Endometrial microvascular endothelial cells (primary cell): Measurements from ENCODE around the gene PDE3B. TPM values are rescaled to one million over a fixed set of nuclear protein-coding genes. Genes with fewer than 3 reads are reported as not detected.
"Not testable (repeated sequence)": the region's sequence is repeated elsewhere in the genome, so short reads cannot be mapped to it uniquely, and the experiment has no call there.

ENCODE experiments used
- in situ Hi-C: cut with HindIII; loops from 2 replicates; pipeline ENCODE4 v1.10.0; 2017; ENCODE audit warnings: low sequenced_read_pairs, low pct_unique_long_range_greater_than_20kb; ENCODE audit errors: inconsistent ontology term
- total RNA-seq: library from RNA; depleted of rRNA; stranded (reverse); fragments of >200 nt; gene quantifications from one replicate; pipeline ENCODE4 v1.2.3, GENCODE V29; 2015; ENCODE audit errors: inconsistent ontology term

The PDE3B gene
- total RNA-seq, 1 donor from 2014 or later, result 1.7 TPM

GRCh38 chr11:14637868-14638409, 5.7 kb upstream of the PDE3B start:
- in situ Hi-C loops, result no loop called here

- in situ Hi-C loops, result no loop called here
These were observed 5.0 kb upstream of the PDE3B start for GRCh38 chr11:14638561-14638960.

GRCh38 chr11:14641801-14642200, 1.8 kb upstream of the PDE3B start:
- in situ Hi-C loops, result no loop called here

- in situ Hi-C loops, result no loop called here
These were observed 1.2 kb upstream of the PDE3B start for GRCh38 chr11:14642453-14642852.

- in situ Hi-C loops, result no loop called here
These were observed 519 bp upstream of the PDE3B start for GRCh38 chr11:14642873-14643696.

GRCh38 chr11:14644226-14645014, 816 bp downstream of the PDE3B start:
- in situ Hi-C loops, result no loop called here

GRCh38 chr11:14645015-14645912, 1.7 kb downstream of the PDE3B start:
- in situ Hi-C loops, result no loop called here

- in situ Hi-C loops, result no loop called here
These were observed 2.6 kb downstream of the PDE3B start for GRCh38 chr11:14645985-14646900.

GRCh38 chr11:14650064-14650463, 6.5 kb downstream of the PDE3B start:
- in situ Hi-C loops, result no loop called here

GRCh38 chr11:14653090-14653489, 9.5 kb downstream of the PDE3B start:
- in situ Hi-C loops, result no loop called here

- in situ Hi-C loops, result no loop called here
These were observed 11.8 kb downstream of the PDE3B start for GRCh38 chr11:14655435-14655834.

- in situ Hi-C loops, result no loop called here
These were observed 13.2 kb downstream of the PDE3B start for GRCh38 chr11:14656536-14657457.

- in situ Hi-C loops, result no loop called here
These were observed 14.2 kb downstream of the PDE3B start for GRCh38 chr11:14657841-14658240.

- in situ Hi-C loops, result not testable (repeated sequence)
These were observed 21.3 kb downstream of the PDE3B start for GRCh38 chr11:14664926-14665325.

GRCh38 chr11:14667329-14667728, 23.7 kb downstream of the PDE3B start:
- in situ Hi-C loops, result not testable (repeated sequence)

- in situ Hi-C loops, result no loop called here
These were observed 25.2 kb downstream of the PDE3B start for GRCh38 chr11:14668731-14669301.

- in situ Hi-C loops, result no loop called here
These were observed 25.9 kb downstream of the PDE3B start for GRCh38 chr11:14669499-14669898.
